ENCODE results near the gene RAB40B.

RAB40B gene

DNA sequence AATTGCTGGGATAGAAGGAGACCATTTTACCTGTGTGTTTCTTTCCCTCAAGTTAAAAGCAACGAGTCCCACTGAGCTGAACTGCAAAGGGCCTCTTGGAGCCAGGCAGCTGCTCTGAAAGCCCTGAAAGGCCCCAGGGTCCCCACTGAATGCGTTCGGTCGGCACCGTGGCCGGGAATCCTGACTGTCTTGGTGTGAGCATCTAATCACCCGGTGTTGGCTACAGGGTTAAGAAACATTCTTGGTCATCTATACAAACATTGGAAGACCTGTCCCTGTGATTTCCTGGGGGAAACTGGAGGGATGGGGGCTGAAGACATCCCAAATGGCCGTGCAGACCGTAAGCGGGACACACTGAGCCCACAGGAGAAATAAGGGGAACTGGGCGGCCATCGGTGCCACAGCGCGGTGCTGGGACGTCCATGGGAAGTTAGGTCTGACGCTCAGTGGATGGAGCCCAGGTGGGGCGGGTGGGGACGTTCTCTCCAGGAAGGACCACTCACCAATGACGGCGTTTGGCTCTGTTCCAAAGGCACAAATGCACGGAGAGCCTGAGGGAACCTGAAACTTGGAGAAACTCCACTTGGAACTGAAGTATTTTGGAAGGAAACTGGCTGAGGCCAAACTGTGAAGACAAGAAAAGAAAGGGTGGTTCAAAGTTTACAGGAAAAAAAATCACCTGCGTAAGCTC, 82.3 kb downstream of the RAB40B start:
- no peaks in the 10 kb centered on the region for H3K27me3 ChIP-seq
- H3K9me3 ChIP-seq: no peaks in the 10 kb centered on the region
- H3K4me3 ChIP-seq (ENCODE audit: low read depth in 1 of 2, low read length in 1 of 2): no peak overlapping the region
- H3K36me3 ChIP-seq: peaks cover 94% of the 10 kb centered on the region
- TF ChIP-seq, protein P1, sequence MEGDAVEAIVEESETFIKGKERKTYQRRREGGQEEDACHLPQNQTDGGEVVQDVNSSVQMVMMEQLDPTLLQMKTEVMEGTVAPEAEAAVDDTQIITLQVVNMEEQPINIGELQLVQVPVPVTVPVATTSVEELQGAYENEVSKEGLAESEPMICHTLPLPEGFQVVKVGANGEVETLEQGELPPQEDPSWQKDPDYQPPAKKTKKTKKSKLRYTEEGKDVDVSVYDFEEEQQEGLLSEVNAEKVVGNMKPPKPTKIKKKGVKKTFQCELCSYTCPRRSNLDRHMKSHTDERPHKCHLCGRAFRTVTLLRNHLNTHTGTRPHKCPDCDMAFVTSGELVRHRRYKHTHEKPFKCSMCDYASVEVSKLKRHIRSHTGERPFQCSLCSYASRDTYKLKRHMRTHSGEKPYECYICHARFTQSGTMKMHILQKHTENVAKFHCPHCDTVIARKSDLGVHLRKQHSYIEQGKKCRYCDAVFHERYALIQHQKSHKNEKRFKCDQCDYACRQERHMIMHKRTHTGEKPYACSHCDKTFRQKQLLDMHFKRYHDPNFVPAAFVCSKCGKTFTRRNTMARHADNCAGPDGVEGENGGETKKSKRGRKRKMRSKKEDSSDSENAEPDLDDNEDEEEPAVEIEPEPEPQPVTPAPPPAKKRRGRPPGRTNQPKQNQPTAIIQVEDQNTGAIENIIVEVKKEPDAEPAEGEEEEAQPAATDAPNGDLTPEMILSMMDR (IDR thresholded peaks at IDR 0.05): no peak
- no peaks in the 10 kb centered on the region for H3K4me1 ChIP-seq (ENCODE audit: control insufficient read depth in 1 of 2, insufficient read depth in 1 of 2, low read depth in 1 of 2, low read length in 1 of 2)
- H3K27ac ChIP-seq: no peak overlapping the region

DNA sequence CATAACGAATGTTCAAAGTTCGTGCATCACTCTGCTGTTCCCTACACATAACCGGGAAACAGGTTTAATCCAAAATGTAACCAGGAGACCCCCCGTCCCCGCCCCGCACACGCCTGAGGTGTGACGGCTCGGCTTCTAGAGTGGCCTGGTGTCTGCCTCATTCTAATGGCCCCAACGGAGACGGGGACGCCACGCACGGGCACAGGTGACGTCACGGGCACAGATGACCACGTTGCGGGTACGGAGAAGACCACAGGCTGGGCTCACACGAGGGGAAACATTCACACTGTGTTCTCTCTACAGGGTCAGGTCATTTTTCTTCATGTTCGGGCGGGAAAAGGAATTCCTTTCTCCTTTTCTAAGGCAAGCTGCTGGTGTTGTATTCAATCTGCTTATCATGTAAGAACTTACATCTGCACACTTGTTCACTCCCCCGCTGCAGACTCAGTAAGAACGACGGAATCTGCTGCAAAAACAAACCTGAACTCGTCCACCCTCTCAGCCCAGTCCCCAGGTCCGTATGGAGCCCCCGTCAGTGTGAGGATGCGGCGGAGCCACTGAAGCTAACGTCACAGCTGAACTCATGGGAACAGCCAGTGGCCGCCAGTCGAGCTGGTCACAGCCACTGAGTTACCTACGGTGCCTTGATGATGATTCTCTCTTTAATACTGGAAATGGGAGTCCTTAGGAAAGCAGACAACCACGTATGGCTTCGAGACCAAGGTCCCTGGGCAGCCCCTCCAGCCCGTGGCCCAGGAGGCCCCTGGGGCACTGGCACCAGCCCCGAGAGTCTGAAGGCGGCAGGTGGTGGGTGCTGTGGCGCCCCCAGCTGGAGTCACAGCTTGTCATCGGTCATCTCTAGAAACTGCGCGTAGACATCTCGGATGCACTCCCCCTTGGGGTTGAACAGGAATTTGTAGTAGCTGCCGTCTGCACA, 83.1 kb downstream of the RAB40B start:
- Histone ChIP-seq H3K9me3 (no peaks in the 10 kb centered on the region), H3K4me3 (ENCODE audit: low read depth in 1 of 2, low read length in 1 of 2) (no peak overlapping the region), H3K4me1 (ENCODE audit: control insufficient read depth in 1 of 2, insufficient read depth in 1 of 2, low read depth in 1 of 2, low read length in 1 of 2) (no peaks in the 10 kb centered on the region), H3K36me3 (peaks cover 92% of the 10 kb centered on the region), H3K27me3 (no peaks in the 10 kb centered on the region), H3K27ac (no peak overlapping the region)
- TF ChIP-seq, protein P1 (IDR thresholded peaks at IDR 0.05): no peak

DNA sequence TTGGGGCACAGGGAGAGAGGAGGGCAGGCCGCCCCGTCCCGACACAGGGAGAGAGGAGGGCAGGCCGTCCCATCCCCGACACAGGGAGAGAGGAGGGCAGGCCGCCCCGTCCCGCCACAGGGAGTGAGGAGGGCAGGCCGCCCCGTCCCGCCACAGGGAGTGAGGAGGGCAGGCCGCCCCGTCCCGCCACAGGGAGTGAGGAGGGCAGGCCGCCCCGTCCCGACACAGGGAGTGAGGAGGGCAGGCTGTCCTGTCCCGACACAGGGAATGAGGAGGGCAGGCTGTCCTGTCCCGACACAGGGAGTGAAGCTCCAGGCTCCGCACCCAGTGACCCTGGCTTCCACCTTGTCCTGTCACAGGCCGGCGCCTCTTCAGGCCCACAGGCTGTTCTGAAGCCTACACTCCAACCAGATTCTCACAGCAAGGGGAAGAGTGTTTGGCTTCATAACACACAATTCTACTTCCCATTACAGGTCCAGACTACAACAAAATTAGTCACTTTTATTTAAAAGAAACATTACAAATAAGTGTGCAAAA, 84.3 kb downstream of the RAB40B start:
- Histone ChIP-seq H3K27ac (no peak overlapping the region), H3K36me3 (peaks cover 87% of the 10 kb centered on the region), H3K27me3 (no peaks in the 10 kb centered on the region), H3K9me3 (no peaks in the 10 kb centered on the region), H3K4me3 (ENCODE audit: low read depth in 1 of 2, low read length in 1 of 2) (no peak overlapping the region), H3K4me1 (ENCODE audit: control insufficient read depth in 1 of 2, insufficient read depth in 1 of 2, low read depth in 1 of 2, low read length in 1 of 2) (no peaks in the 10 kb centered on the region)
- TF ChIP-seq, protein P1 (IDR thresholded peaks at IDR 0.05): no peak

DNA sequence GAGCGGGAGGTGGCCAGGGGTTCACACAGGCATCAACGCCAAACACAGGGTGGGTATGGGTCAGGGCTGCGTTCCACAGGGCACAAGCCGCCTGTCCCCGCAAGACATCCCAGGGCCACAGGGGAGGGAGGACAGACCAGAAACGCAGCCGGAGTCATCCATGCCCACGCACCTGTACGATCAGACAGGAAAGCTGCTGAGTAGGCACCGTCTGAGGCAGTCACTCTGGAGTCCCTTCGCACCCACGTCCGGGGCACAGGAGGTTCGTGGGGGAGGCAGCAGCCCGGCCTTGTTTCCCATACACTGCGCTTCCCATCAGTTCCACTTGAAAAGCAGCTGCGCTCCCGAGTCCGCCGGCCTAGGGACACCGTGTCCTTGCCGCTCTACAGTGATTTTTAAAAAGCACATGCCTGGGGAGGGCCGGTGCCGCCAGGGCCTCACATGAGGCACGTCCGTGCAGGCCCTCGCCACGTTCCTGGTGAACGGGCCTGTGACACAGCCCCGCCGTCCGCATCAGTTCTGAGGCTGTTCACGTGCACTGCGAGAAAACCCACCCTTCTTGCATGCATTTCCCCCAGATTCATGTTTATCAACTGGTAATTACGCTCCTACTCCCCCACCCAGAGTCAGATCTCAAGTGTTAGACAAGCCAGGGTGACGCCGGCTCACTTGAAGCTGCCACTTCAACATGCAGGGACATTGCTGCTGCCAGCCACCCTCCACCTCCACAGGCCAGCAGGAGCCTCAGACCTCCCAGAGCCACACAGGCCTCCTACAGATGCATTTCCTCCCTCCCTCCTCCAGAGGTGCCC, 85.0 kb downstream of the RAB40B start:
- no peak overlapping the region for H3K27ac ChIP-seq
- H3K27me3 ChIP-seq: no peaks in the 10 kb centered on the region
- TF ChIP-seq, protein P1 (IDR thresholded peaks at IDR 0.05): no peak
- H3K4me3 ChIP-seq (ENCODE audit: low read depth in 1 of 2, low read length in 1 of 2): no peak overlapping the region
- H3K9me3 ChIP-seq: no peaks in the 10 kb centered on the region
- no peaks in the 10 kb centered on the region for H3K4me1 ChIP-seq (ENCODE audit: control insufficient read depth in 1 of 2, insufficient read depth in 1 of 2, low read depth in 1 of 2, low read length in 1 of 2)
- H3K36me3 ChIP-seq: peaks cover 80% of the 10 kb centered on the region

Measured in neutrophil (primary cell).